Osteoblast (primary cell): ENCODE data around the gene NELFE. TPM values are rescaled to one million over a fixed set of nuclear protein-coding genes. Genes with fewer than 3 reads are reported as not detected.
"Not testable (repeated sequence)": the region's sequence is repeated elsewhere in the genome, so short reads cannot be mapped to it uniquely, and the experiment has no call there.

Experiments used
- DNase-seq: peaks from one replicate; pipeline ENCODE4 v3.0.0; 2011; ENCODE audit warnings: low spot score, mixed read lengths; ENCODE audit not compliant: insufficient read length; ENCODE audit errors: missing footprints
- H2AFZ ChIP-seq: 2 replicates; pipeline ENCODE4 v1.6.0; 2011; ENCODE audit warnings: mild to moderate bottlenecking, low read length
- H3K27ac ChIP-seq: 2 replicates; pipeline ENCODE4 v1.5.1; 2011; ENCODE audit warnings: mild to moderate bottlenecking, low read depth, low read length, moderate library complexity
- H3K27me3 ChIP-seq: 2 replicates; pipeline ENCODE4 v1.6.0; 2012; ENCODE audit warnings: mild to moderate bottlenecking, control low read depth, inconsistent platforms, low read length, moderate library complexity; ENCODE audit not compliant: insufficient read depth
- H3K36me3 ChIP-seq: 2 replicates; pipeline ENCODE4 v1.5.1; 2011; ENCODE audit warnings: mild to moderate bottlenecking, low read length, control low read depth, moderate library complexity; ENCODE audit not compliant: insufficient read depth
- H3K4me1 ChIP-seq: 2 replicates; pipeline ENCODE4 v1.5.1; 2011; ENCODE audit warnings: mild to moderate bottlenecking, low read length, control low read depth, moderate library complexity; ENCODE audit not compliant: insufficient read depth
- H3K4me2 ChIP-seq: 2 replicates; pipeline ENCODE4 v1.6.0; 2011; ENCODE audit warnings: mild to moderate bottlenecking, low read length; ENCODE audit not compliant: insufficient read depth
- H3K4me3 ChIP-seq: fragments of 200-600 bp; sonication (generic); 3 replicates; pipeline ENCODE4 v1.5.1; 2012; ENCODE audit warnings: mild to moderate bottlenecking, low read length, inconsistent platforms; ENCODE audit not compliant: insufficient read depth
- H3K79me2 ChIP-seq: 2 replicates; pipeline ENCODE4 v1.6.0; 2012; ENCODE audit warnings: mild to moderate bottlenecking, low read length, control low read depth, inconsistent platforms; ENCODE audit not compliant: insufficient read depth
- H3K9me3 ChIP-seq: 2 replicates; pipeline ENCODE4 v1.5.1; 2011; ENCODE audit warnings: low read depth, low read length, control low read depth
- H4K20me1 ChIP-seq: 2 replicates; pipeline ENCODE4 v1.6.0; 2012; ENCODE audit warnings: mild to moderate bottlenecking, low read length, control low read depth; ENCODE audit not compliant: insufficient read depth
- total RNA-seq: library from RNA; depleted of rRNA; stranded (reverse); fragments of >200 nt; gene quantifications from 2 replicates; pipeline ENCODE4 v1.2.3, GENCODE V29; 2012
- TF ChIP-seq, protein P1 (sequence below): IDR thresholded peaks from 2 replicates; pipeline ENCODE4 v1.5.1; 2011; ENCODE audit warnings: mild to moderate bottlenecking, low read depth, low read length, moderate library complexity; ENCODE audit errors: extremely low read depth

Gene NELFE, protein sequence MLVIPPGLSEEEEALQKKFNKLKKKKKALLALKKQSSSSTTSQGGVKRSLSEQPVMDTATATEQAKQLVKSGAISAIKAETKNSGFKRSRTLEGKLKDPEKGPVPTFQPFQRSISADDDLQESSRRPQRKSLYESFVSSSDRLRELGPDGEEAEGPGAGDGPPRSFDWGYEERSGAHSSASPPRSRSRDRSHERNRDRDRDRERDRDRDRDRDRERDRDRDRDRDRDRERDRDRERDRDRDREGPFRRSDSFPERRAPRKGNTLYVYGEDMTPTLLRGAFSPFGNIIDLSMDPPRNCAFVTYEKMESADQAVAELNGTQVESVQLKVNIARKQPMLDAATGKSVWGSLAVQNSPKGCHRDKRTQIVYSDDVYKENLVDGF
- 86.5 and 95.8 TPM in 2 replicates for total RNA-seq

DNA sequence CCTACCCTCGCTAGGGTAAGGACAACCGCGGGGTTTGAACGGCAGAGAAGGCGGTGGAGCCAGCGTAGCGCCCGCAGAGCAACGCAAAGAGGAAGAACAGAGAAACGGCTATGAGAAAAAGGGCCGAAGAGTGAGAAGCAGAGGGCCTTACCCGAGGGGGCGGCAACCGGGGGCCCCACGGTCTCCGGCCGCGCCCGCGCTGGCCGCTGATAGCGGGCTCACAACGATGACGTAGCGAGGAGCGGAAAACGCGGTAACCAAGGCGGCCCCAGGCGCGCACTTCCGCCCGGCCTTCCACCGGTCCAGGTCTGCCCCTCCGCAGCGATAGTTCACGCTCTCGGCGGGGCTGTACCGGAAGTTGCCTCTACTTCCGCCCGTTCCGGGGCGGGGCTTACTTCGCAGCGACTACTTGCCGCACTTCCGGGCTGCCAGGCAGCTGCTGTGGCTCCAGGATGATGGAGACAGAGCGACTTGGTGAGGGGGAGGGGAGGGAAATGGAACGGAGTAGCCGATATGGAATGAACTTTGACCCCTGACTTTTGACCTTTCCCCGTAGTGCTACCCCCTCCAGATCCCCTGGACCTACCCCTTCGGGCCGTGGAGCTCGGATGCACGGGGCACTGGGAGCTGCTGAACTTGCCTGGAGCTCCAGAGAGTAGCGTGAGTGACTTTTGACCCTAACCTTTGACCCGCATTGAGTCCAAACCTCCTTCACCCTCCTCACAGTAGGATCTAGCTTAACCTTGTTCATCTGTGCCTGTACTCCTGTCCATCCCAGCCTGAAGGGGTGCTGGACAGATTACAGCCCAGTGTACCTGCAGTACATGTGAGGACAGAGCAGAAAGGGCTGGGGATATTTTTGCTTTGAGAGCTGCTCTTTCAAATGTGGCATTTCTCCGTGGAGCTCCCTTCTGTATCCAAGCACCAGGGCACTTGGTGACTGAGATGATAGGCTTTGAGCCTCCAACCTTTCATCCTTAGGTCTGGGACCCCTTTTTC lies at the start of gene NELFE, which contains the start of gene SKIC2:
NELFE (minus strand) TSS at position 231 of the 999 bp plus-strand sequence. CDS start 525 bp downstream, outside the sequence.
SKIC2 (plus strand) TSS at position 435 of the 999 bp plus-strand sequence; CDS start at position 453, 18 bp downstream.
- H3K9me3 ChIP-seq: no peaks in the 10 kb centered on the region
- no peaks in the 10 kb centered on the region for H3K27me3 ChIP-seq
- H3K4me1 ChIP-seq: peaks cover 17% of the 10 kb centered on the region
- H3K36me3 ChIP-seq: peaks cover 66% of the 10 kb centered on the region
- H3K4me3 ChIP-seq: peak within 1 kb of the TSS; percentile 100
- peak; percentile 100 for DNase-seq
- TF ChIP-seq, protein P1, sequence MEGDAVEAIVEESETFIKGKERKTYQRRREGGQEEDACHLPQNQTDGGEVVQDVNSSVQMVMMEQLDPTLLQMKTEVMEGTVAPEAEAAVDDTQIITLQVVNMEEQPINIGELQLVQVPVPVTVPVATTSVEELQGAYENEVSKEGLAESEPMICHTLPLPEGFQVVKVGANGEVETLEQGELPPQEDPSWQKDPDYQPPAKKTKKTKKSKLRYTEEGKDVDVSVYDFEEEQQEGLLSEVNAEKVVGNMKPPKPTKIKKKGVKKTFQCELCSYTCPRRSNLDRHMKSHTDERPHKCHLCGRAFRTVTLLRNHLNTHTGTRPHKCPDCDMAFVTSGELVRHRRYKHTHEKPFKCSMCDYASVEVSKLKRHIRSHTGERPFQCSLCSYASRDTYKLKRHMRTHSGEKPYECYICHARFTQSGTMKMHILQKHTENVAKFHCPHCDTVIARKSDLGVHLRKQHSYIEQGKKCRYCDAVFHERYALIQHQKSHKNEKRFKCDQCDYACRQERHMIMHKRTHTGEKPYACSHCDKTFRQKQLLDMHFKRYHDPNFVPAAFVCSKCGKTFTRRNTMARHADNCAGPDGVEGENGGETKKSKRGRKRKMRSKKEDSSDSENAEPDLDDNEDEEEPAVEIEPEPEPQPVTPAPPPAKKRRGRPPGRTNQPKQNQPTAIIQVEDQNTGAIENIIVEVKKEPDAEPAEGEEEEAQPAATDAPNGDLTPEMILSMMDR: no peak
- peak within 1 kb of the TSS; percentile 97 for H3K4me2 ChIP-seq
- H4K20me1 ChIP-seq: no peaks in the 10 kb centered on the region
- peak within 1 kb of the TSS; percentile 98 for H2AFZ ChIP-seq
- H3K27ac ChIP-seq: peak within 1 kb of the TSS; percentile 93
- peaks cover 50% of the 10 kb centered on the region for H3K79me2 ChIP-seq

DNA sequence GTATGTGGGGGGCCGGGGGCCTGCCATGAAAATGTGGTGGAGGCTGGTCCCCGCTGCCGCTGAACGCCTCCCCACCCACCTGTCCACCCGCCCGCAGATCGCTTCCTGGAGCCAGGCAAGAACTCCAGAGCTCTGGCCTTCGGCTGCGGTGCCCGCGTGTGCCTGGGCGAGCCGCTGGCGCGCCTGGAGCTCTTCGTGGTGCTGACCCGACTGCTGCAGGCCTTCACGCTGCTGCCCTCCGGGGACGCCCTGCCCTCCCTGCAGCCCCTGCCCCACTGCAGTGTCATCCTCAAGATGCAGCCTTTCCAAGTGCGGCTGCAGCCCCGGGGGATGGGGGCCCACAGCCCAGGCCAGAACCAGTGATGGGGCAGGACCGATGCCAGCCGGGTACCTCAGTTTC lies 49.3 kb upstream of the NELFE start:
- H3K79me2 ChIP-seq, H3K4me2 ChIP-seq: not testable (repeated sequence)

DNA sequence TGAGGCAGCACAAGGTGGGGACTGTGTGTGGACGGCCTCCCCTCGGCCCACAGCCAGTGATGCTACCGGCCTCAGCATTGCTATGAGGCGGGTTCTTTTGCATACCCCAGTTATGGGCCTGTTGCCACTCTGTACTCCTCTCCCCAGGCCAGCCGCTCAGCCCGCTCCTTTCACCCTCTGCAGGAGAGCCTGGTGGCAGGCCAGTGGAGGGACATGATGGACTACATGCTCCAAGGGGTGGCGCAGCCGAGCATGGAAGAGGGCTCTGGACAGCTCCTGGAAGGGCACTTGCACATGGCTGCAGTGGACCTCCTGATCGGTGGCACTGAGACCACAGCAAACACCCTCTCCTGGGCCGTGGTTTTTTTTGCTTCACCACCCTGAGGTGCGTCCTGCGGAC lies 48.3 kb upstream of the NELFE start:
- H3K27me3 ChIP-seq, H3K4me3 ChIP-seq, H3K4me2 ChIP-seq, H3K4me1 ChIP-seq, H3K79me2 ChIP-seq, H4K20me1 ChIP-seq, H3K27ac ChIP-seq, H3K9me3 ChIP-seq, H3K36me3 ChIP-seq, DNase-seq, H2AFZ ChIP-seq: not testable (repeated sequence)

More for the DNA sequence above, 49.3 kb upstream of the NELFE start:
- not testable (repeated sequence) for H3K36me3 ChIP-seq, H3K27ac ChIP-seq, H2AFZ ChIP-seq, H3K4me1 ChIP-seq, DNase-seq, H3K9me3 ChIP-seq, H4K20me1 ChIP-seq, H3K4me3 ChIP-seq, H3K27me3 ChIP-seq

DNA sequence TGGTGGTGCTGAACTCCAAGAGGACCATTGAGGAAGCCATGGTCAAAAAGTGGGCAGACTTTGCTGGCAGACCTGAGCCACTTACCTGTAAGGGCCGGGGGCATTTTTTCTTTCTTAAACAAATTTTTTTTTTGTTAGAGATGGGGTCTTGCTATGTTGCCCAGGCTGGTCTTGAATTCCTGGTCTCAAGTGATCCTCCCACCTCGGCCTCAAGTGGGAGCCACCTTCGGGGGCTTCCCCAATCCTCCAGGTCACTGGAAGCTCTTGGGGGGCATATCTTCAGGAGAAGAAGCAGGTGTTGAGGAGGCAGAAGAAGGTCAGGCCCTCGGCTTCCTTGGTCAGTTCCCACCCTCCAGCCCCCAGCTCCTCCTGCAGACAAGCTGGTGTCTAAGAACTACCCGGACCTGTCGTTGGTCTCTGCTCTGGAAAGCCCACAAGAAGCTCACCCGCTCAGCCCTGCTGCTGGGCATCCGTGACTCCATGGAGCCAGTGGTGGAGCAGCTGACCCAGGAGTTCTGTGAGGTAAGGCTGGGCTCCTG lies 47.3 kb upstream of the NELFE start:
- H3K27me3 ChIP-seq, H3K4me2 ChIP-seq, H3K4me3 ChIP-seq, H3K9me3 ChIP-seq, H2AFZ ChIP-seq, H3K36me3 ChIP-seq, H3K4me1 ChIP-seq, H3K27ac ChIP-seq, H4K20me1 ChIP-seq, H3K79me2 ChIP-seq: not testable (repeated sequence)
- DNase-seq: peak; percentile 45

DNA sequence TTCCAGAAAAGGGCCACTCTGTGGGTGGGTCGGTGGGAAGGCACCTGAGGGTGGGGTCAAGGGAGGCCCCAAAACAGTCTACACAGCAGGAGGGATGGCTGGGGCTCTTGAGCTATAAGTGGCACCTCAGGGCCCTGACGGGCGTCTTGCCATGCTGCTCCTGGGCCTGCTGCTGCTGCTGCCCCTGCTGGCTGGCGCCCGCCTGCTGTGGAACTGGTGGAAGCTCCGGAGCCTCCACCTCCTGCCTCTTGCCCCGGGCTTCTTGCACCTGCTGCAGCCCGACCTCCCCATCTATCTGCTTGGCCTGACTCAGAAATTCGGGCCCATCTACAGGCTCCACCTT lies 46.7 kb upstream of the NELFE start:
- H3K27ac ChIP-seq, H3K4me1 ChIP-seq, H3K4me3 ChIP-seq, H3K36me3 ChIP-seq, H3K4me2 ChIP-seq, H2AFZ ChIP-seq, H3K9me3 ChIP-seq, H3K27me3 ChIP-seq, DNase-seq, H3K79me2 ChIP-seq, H4K20me1 ChIP-seq: not testable (repeated sequence)

DNA sequence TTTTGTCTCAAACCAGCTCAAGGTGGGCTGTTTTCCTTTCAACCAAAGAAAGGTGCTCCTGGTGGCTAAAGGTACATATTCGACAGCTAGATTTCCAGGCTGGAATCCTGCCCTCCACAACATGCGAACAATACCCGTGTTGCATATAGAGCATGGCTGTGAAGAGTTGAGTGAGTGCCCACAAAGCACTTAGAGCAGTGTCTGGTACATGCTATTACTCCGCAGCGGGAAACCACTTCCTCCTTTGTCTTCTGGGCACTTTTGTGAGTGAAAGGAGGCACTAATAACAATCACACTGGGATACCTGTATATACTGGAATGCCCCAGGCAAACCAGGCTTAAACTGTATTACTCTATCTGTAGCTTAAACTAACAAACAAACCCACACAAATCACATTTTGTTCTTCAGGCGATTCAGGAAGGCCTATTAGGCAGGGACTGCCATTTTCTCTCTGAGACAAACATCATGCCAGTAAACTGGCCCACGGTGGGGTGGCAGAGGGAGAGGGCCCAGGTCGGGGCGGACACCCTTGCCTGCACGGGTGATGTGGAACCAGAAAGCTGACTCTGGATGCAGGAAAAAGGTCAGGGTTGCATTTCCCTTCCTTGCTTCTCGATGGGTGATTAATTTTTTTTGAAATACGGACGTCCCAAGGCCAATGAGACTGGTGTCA lies 46.2 kb upstream of the NELFE start:
- H4K20me1 ChIP-seq, H3K4me3 ChIP-seq, H3K4me1 ChIP-seq, H3K27me3 ChIP-seq, H3K27ac ChIP-seq, H3K36me3 ChIP-seq, H3K79me2 ChIP-seq, DNase-seq, H2AFZ ChIP-seq, H3K4me2 ChIP-seq, H3K9me3 ChIP-seq: not testable (repeated sequence)

DNA sequence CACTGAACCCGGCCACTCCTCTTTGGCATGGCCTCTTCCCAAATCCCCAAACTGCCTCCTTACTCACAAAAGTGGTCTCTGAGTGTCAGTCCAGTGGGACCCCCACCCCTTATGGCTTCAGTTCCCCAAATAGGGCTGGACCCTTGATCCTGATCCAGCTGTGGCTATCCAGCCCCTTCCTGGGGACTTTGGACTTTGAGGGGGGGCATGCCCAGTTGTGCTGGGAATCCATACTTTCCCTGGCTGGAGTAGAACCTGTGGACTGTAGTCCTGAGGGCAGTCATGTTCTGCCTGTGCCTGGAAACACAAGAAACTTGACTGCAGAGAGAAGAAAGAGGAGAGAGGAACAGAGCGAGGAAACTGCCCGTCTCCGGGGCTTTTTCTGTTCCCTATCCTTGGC lies 45.6 kb upstream of the NELFE start:
- H4K20me1 ChIP-seq, H3K79me2 ChIP-seq: not testable (repeated sequence)

More for the DNA sequence above, 45.6 kb upstream of the NELFE start:
- H3K36me3 ChIP-seq, H2AFZ ChIP-seq, H3K4me2 ChIP-seq, H3K4me1 ChIP-seq, H3K4me3 ChIP-seq, H3K9me3 ChIP-seq, DNase-seq, H3K27me3 ChIP-seq, H3K27ac ChIP-seq: not testable (repeated sequence)
